ENCODE data around the gene DHRS2.
A peak's percentile ranks its signal among the peaks of the same experiment; 100 is the strongest.
"Not testable (repeated sequence)": the region's sequence is repeated elsewhere in the genome, so short reads cannot be mapped to it uniquely, and the experiment has no call there.

The DHRS2 gene

DNA sequence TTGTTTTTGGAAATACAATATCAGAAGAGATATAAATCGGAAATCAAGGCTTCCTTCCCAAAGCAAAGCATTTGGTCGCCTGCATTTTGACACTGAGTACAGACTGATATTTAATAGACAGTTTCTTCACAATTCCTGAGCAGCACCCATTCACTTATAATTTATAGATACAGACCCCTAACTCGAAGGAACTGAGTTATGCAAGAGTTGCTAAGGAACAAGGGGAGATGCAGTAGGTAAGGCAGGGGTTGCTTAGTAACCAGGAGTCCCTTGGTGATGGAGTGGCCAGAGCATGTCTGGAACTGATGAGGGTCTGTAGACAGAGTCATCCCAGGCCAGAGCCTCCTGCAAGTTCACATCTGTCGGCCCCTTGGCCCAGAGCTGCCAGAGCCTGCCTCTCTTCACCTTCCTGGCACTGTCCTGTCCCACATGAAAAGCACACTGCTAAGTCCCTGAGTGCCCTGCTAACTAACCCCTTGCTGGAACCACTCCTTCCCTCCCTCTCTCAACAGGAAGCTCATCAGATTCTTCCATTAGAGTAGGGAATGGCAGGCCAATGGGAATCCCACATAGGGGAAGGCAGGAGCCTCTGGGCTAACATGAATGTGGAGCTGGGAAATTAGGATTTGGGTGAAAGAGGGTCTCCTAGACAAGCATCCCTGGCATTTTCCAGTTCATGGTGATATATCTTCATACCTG, 3.6 kb upstream of the DHRS2 start:
- H3K4me3 ChIP-seq (ENCODE audit: low read length), result no peak overlapping the region
- TF ChIP-seq, protein P1, sequence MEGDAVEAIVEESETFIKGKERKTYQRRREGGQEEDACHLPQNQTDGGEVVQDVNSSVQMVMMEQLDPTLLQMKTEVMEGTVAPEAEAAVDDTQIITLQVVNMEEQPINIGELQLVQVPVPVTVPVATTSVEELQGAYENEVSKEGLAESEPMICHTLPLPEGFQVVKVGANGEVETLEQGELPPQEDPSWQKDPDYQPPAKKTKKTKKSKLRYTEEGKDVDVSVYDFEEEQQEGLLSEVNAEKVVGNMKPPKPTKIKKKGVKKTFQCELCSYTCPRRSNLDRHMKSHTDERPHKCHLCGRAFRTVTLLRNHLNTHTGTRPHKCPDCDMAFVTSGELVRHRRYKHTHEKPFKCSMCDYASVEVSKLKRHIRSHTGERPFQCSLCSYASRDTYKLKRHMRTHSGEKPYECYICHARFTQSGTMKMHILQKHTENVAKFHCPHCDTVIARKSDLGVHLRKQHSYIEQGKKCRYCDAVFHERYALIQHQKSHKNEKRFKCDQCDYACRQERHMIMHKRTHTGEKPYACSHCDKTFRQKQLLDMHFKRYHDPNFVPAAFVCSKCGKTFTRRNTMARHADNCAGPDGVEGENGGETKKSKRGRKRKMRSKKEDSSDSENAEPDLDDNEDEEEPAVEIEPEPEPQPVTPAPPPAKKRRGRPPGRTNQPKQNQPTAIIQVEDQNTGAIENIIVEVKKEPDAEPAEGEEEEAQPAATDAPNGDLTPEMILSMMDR (conservative IDR thresholded peaks at IDR 0.05; ENCODE audit: low read depth, low read length), result no peak
- DNase-seq (ENCODE audit: low read depth), result no peak

DNA sequence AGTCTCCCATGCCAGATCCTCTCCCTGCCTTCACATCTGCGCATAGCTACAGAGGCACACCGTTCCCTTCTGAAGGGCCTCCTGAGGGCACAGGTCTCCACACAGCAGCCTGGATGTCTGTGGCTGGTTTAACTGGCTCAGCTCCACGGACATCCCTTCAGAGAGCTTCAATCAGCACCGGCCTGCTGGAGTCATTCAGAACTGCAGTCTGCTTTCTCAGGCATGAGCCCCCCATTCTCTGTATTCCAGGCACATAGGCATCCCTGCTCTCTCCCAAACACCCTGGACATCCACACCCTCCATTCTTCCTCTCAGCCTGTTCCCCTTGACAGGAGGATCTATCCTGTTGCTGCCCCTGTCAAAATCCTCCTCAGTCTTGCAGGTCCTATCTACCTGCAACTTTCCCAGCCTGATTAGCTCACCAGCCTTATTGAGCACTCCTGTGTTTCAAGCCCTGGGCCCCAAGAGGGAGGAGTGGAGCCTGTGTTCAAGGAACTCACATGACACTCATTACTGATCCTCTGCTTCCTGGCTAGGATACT, 2.9 kb upstream of the DHRS2 start:
- TF ChIP-seq, protein P1 (conservative IDR thresholded peaks at IDR 0.05; ENCODE audit: low read depth, low read length), result peak; percentile 1
- no peak for DNase-seq (ENCODE audit: low read depth)
- H3K4me3 ChIP-seq (ENCODE audit: low read length), result no peak overlapping the region

DNA sequence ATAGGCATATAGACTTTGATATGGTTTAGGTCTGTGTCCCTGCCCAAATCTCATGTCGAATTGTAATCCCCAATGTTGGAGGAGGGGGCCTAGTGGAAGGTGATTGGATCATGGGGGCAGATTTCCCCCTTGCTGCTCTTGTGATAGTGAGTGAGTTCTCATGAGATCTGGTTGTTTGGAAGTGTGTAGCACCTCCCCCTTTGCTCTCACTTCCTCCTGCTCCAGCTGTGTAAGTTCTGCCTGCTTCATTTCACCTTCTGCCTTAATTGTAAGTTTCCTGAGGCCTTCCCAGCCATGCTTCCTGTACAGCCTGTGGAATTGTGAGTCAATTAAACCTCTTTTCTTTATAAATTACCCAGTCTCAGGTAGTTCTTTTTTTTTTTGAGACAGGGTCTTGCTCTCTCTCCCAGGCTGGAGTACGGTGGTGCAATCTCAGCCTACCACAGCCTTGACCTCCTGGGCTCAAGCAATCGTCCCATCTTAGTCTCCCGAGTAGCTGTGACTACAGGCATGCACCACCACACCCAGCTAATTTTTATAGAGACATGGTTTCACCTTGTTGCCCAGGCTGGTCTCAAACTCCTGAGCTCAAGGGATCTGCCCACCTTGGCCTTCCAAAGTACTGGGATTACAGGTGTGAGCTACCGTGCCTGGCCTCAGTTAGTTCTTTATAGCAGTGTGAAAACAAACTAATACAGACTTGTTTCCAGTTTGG, 1.3 kb upstream of the DHRS2 start:
- not testable (repeated sequence) for DNase-seq (ENCODE audit: low read depth); H3K4me3 ChIP-seq (ENCODE audit: low read length)

DNA sequence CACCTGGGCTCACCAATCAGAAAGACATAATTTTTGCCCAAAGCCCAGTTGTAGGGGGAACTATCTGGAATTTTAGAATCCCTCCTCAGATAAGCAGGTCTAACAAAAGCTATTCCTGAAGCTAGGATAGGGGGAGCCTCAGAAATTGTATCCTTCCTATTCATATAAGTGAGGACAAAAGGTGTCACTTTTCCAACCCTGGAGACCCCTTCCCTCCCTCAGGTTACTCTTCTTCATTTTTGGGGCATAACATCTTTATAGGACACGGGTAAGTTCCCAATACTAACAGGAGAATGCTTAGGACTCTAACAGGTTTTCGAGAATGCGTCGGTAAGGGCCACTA, 1.1 kb downstream of the DHRS2 start:
- H3K4me3 ChIP-seq (ENCODE audit: low read length); DNase-seq (ENCODE audit: low read depth): not testable (repeated sequence)

DNA sequence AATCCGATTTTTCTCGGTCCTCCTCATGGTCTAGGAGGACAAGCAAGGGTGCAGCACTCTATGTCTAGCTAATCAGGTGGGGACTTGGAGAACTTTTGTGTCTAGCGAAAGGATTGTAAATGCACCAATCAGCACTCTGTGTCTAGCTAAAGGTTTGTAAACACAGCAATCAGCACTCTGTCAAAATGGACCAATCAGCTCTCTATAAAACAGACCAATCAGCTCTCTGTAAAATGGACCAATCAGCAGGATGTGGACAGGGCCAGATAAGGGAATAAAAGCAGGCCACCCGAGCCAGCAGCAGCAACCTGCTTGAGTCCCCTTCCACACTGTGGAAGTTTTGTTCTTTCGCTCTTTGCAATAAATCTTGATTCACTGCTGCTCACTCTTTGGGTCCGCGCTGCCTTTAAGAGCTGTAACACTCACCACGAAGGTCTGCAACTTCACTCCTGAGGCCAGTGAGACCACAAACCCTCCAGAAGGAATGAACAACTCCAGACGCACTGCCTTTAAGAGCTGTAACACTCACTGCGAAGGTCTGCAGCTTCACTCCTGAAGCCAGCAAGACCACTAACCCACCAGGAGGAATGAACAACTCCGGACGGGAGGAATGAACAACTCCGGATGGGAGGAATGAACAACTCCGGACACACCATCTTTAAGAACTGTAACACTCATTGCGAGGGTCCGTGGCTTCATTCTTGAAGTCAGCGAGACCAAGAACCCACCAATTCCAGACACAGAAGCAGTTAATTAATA, 1.7 kb downstream of the DHRS2 start:
- not testable (repeated sequence) for DNase-seq (ENCODE audit: low read depth); H3K4me3 ChIP-seq (ENCODE audit: low read length)

DNA sequence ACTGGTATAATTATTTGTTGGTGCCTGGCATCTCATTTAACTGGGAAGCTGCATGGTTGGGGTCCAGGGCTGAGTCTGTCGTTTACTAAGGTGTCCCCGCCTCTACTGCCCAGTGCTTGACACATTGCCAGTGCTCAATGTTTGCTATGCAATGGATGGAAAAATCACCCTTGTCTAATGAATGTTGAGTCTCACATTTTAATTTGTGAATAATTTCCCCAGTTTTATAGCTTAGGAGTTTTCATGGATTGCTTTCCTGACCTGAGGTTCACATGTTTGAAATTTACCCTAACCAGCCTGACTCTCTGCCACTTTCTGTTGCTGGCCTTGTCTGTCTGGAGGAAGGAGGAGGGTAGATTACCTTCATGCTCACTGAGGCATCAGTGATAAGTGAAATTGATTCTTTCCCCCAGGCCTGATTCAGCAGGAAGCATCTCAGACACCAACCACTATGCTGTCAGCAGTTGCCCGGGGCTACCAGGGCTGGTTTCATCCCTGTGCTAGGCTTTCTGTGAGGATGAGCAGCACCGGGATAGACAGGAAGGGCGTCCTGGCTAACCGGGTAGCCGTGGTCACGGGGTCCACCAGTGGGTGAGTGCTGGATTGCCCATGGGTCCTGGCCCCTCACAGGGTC, 2.4 kb downstream of the DHRS2 start:
- no peak for DNase-seq (ENCODE audit: low read depth)
- H3K4me3 ChIP-seq (ENCODE audit: low read length), result no peak overlapping the region
- TF ChIP-seq, protein P1 (conservative IDR thresholded peaks at IDR 0.05; ENCODE audit: low read depth, low read length), result no peak

DNA sequence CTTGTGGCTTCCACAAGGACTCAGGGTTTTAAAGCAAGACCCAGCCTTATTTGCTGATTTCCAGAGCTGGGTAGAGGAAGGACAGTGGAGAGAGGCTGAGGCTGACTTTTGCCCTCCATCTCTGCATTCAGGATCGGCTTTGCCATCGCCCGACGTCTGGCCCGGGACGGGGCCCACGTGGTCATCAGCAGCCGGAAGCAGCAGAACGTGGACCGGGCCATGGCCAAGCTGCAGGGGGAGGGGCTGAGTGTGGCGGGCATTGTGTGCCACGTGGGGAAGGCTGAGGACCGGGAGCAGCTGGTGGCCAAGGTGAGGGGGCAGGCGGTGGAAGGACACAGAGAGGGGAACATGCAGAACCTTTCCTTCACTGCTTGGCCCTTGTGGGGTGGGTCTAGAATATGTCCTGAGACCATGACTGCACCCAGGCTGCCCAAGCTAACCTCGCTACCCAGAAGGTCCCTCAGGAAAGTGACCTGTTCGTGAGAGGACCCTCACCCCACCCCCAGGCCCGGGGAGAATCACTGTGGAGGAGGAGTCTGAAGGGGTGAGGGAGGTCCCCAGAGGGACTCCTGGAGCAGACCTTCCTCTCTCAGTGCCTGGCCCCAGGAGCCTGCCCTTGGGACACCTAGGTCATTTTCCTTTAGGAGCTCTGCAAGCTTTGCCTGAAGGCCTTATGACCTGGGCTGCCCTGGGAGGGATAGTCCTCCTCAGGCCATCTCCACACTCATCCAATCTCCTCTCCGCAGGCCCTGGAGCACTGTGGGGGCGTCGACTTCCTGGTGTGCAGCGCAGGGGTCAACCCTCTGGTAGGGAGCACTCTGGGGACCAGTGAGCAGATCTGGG, 3.1 kb downstream of the DHRS2 start:
- DNase-seq (ENCODE audit: low read depth), result no peak
- TF ChIP-seq, protein P1 (conservative IDR thresholded peaks at IDR 0.05; ENCODE audit: low read depth, low read length), result no peak
- no peak overlapping the region for H3K4me3 ChIP-seq (ENCODE audit: low read length)

Measured in retinal pigment epithelial cell (primary cell).